H7 (cell line): ENCODE results near the gene DNM1L. TPM values are rescaled to one million over a fixed set of nuclear protein-coding genes. Genes with fewer than 3 reads are reported as not detected.

Source experiments
- DNase-seq: peaks from one replicate; pipeline ENCODE4 v3.0.0; 2012
- H3K27me3 ChIP-seq: 2 replicates; pipeline ENCODE4 v1.6.0; 2011; ENCODE audit warnings: mild to moderate bottlenecking, low read length; ENCODE audit not compliant: control insufficient read depth, insufficient read depth
- H3K36me3 ChIP-seq: replicated peaks from 2 replicates; pipeline ENCODE4 v1.5.1; 2011; ENCODE audit warnings: low read length; ENCODE audit not compliant: control insufficient read depth, insufficient read depth
- H3K4me3 ChIP-seq: 2 replicates; pipeline ENCODE4 v1.5.1; 2011; ENCODE audit warnings: low read depth, mild to moderate bottlenecking, control low read depth, low read length, moderate library complexity; ENCODE audit not compliant: insufficient read depth
- total RNA-seq: library from RNA; depleted of rRNA; stranded (reverse); fragments of >200 nt; shearing (Covaris generic); gene quantifications from 2 replicates; pipeline ENCODE4 v1.2.3, GENCODE V29; 2014; rRNA removed

Gene DNM1L
- total RNA-seq, 1 experiment from 2014 or later: 63.4 TPM

DNA sequence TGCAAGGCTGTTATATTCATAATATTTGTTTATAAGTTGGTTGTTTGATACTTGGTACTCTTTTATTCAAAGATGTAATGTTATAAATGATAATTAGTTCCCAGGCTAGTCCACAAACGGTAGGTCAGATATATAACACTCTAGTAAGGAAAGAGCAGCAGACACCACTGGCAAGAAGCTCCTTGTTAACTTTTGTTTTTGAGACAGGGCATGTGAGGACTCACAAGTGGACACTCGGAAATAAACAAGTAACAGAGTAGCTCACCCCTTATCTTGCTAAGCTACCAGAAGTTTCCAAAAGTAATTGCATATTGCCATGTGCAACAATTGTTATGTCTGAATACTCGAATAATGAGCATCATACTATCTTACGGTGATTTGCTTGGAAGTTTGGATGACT is 115.2 kb downstream of the DNM1L start:
- no peak for DNase-seq
- Histone ChIP-seq H3K36me3 (peaks cover 4% of the 10 kb centered on the region), H3K27me3 (no peaks in the 10 kb centered on the region), H3K4me3 (no peak overlapping the region)

Other genes starting within 250 kb of the DNM1L start
- 72.7 and 85.8 TPM in 2 replicates for gene YARS2, start 76.6 kb downstream of the DNM1L start, total RNA-seq
- 18.2 and 18.3 TPM in 2 replicates for gene PKP2, start 217.5 kb downstream of the DNM1L start, total RNA-seq